MM.1S (cell line): ENCODE results near the gene TPCN2.

Experiments
- CTCF ChIP-seq: fragments of 300-600 bp; sonication (generic); IDR thresholded peaks from 2 replicates; pipeline ENCODE4 v1.5.1; 2016; ENCODE audit warnings: antibody characterized with exemption, low read length, mixed read lengths
- EZH2 ChIP-seq: fragments of 300-600 bp; sonication (generic); optimal IDR thresholded peaks from 2 replicates; pipeline ENCODE3; 2017; ENCODE audit warnings: low read depth, mild to moderate bottlenecking, antibody characterized with exemption, low read length, mixed read lengths
- EZH2phosphoT487 ChIP-seq: fragments of 300-600 bp; sonication (generic); IDR thresholded peaks from 2 replicates; pipeline ENCODE4 v1.6.1; 2018; ENCODE audit warnings: antibody characterized with exemption, low read length

DNA sequence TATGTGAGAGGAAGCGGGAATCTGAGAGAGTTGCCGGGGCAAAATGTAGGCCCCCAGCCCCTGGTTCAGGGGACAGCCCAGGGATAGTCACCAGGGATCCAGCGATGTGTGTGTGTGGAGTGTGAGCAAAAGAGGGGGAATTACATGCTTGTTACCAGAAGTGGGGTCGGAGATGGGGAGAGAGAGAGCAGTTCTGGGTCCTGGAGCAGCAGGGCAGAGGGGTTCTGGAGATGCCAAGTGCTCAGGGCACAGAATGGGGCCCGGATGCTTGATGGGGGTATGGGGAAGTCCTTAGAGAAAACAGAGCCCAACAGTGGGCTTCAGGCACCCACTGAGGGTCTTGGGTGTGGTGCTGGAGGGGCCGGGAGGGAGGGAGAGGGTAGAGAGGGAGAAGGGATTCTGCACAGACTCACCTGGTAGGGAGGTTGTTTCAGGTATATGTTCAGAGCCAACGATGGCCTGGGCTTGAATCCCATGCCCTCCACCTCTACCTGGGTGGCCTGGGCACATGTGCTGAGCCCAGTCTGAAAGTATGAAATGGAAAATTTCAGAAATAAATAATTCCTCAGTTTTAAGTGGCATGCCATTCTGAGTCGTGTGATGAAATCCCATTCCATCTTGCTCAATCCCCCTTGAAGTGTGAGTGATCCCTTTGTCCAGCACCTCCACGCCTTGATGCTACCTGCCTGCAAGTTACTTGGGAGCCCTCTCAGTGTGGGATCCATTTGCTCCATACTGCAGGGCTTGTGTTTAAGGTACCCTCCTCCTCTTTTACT is 119.4 kb downstream of the TPCN2 start:
- TF ChIP-seq CTCF (no peak), EZH2phosphoT487 (no peak), EZH2 (no peak)
